WTC11 (cell line): ENCODE results near the gene RPL13.

Source experiments
- ATF1 ChIP-seq: sonication (generic); formaldehyde crosslinking; IDR thresholded peaks from 2 replicates; pipeline ENCODE4 v1.8.1; 2023; ENCODE audit warnings: mild to moderate bottlenecking, moderate library complexity, missing genetic modification reagents
- ATF2 ChIP-seq: sonication (generic); formaldehyde crosslinking; IDR thresholded peaks from 2 replicates; pipeline ENCODE4 v1.8.1; 2022; ENCODE audit warnings: low read depth, missing genetic modification reagents, borderline replicate concordance
- CREM ChIP-seq: sonication (generic); formaldehyde crosslinking; IDR thresholded peaks from 2 replicates; pipeline ENCODE4 v1.8.1; 2022; ENCODE audit warnings: mild to moderate bottlenecking, missing genetic modification reagents, moderate library complexity
- CTCF ChIP-seq: fragments of 200-600 bp; IDR thresholded peaks from 2 replicates; pipeline ENCODE4 v1.8.0; 2022; ENCODE audit warnings: antibody characterized with exemption
- FOXJ3 ChIP-seq: sonication (generic); formaldehyde crosslinking; IDR thresholded peaks from 2 replicates; pipeline ENCODE4 v1.9.0; 2021; ENCODE audit warnings: missing genetic modification reagents, mild to moderate bottlenecking, borderline replicate concordance
- JUN ChIP-seq: sonication (generic); formaldehyde crosslinking; IDR thresholded peaks from 2 replicates; pipeline ENCODE4 v1.8.0; 2023; ENCODE audit warnings: mild to moderate bottlenecking, missing genetic modification reagents
- KAT7 ChIP-seq: sonication (generic); formaldehyde crosslinking; IDR thresholded peaks from 2 replicates; pipeline ENCODE4 v1.8.1; 2023; ENCODE audit warnings: missing genetic modification reagents, mild to moderate bottlenecking, borderline replicate concordance
- SP1 ChIP-seq: sonication (generic); formaldehyde crosslinking; conservative IDR thresholded peaks from 2 replicates; pipeline ENCODE4 v1.8.1; 2022; ENCODE audit warnings: missing genetic modification reagents
- TCF7 ChIP-seq: sonication (generic); formaldehyde crosslinking; IDR thresholded peaks from 2 replicates; pipeline ENCODE4 v1.8.0; 2022; ENCODE audit warnings: mild to moderate bottlenecking, low read depth, missing genetic modification reagents, moderate library complexity
- TP53 ChIP-seq: sonication (generic); formaldehyde crosslinking; IDR thresholded peaks from 2 replicates; pipeline ENCODE4 v1.8.1; 2023; ENCODE audit warnings: mild to moderate bottlenecking, missing genetic modification reagents
- ZNF423 ChIP-seq: fragments of 250-450 bp; sonication (Bioruptor Pico); IDR thresholded peaks from 2 replicates; pipeline ENCODE4 v2.1.2; 2022; ENCODE audit warnings: mild to moderate bottlenecking, moderate library complexity

DNA sequence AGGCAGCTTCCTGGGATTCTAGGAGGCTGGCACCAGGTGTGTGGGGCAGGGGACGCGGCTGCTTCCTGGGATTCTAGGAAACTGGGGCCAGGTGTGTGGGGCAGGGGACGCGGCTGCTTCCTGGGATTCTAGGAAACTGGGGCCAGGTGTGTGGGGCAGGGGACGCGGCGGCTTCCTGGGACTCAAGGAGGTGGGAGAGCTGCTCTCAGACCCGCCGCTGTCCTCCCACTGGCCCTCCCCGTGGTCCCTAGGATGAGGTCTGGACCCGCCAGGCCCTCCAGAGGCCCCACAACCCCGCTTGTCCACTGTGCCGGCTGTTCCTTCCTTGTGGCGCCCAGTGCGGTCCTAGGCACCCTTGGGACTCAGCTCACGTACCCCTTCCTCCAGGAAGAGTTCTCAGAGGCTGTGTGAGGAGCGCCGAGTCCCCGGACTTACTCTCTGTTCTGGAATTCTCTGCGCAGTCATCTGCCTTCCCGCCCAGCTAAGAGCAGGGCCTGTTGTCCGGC lies 53.5 kb downstream of the RPL13 start:
- no peak for TF ChIP-seq ATF1 (CRISPR knock-in tag)
- TF ChIP-seq CTCF, result no peak
- no peak for TF ChIP-seq SP1 (CRISPR knock-in tag)
- TF ChIP-seq FOXJ3 (CRISPR knock-in tag), result no peak
- TF ChIP-seq JUN (CRISPR knock-in tag), result no peak
- no peak for TF ChIP-seq ZNF423 (CRISPR knock-in tag)
- TF ChIP-seq TCF7, result no peak
- TF ChIP-seq ATF2 (CRISPR knock-in tag), result no peak
- TF ChIP-seq TP53 (CRISPR knock-in tag), result no peak
- TF ChIP-seq CREM (CRISPR knock-in tag), result no peak
- TF ChIP-seq KAT7, result no peak
